Measurements from ENCODE around the gene APEX2. TPM values are rescaled to one million over a fixed set of nuclear protein-coding genes. Genes with fewer than 3 reads are reported as not detected.
"Not testable (repeated sequence)": the region's sequence is repeated elsewhere in the genome, so short reads cannot be mapped to it uniquely, and the experiment has no call there.

The APEX2 gene
- total RNA-seq, 1 donor from 2014 or later = 10.9 TPM

- no peak for TF ChIP-seq CTCF (IDR thresholded peaks at IDR 0.05)
- Mint-ChIP-seq H3K9me3 (ENCODE audit: low read depth) (peaks cover 36% of the 10 kb centered on the region), H3K4me1 (ENCODE audit: low read depth) (no peaks in the 10 kb centered on the region), H3K27me3 (ENCODE audit: low read depth) (peaks cover 1% of the 10 kb centered on the region), H3K27ac (ENCODE audit: unreplicated experiment) (no peak overlapping the region), H3K4me3 (ENCODE audit: unreplicated experiment) (no peak overlapping the region), H3K36me3 (ENCODE audit: low read depth) (no peaks in the 10 kb centered on the region)
- no peak for DNase-seq (ENCODE audit: low spot score)
These were observed 21.7 kb upstream of the APEX2 start for GRCh38 chrX:54978448-54978847.

GRCh38 chrX:54979432-54979831 lies 20.7 kb upstream of the APEX2 start:
- Mint-ChIP-seq H3K27ac (ENCODE audit: unreplicated experiment) (no peak overlapping the region), H3K4me3 (ENCODE audit: unreplicated experiment) (no peak overlapping the region)

GRCh38 chrX:54980334-54980733 lies 19.8 kb upstream of the APEX2 start:
- DNase-seq (ENCODE audit: low spot score) = no peak
- no peak overlapping the region for H3K4me3 Mint-ChIP-seq (ENCODE audit: unreplicated experiment)
- no peaks in the 10 kb centered on the region for H3K36me3 Mint-ChIP-seq (ENCODE audit: low read depth)
- no peaks in the 10 kb centered on the region for H3K4me1 Mint-ChIP-seq (ENCODE audit: low read depth)
- no peak for TF ChIP-seq CTCF (IDR thresholded peaks at IDR 0.05)
- no peak overlapping the region for H3K27ac Mint-ChIP-seq (ENCODE audit: unreplicated experiment)
- H3K27me3 Mint-ChIP-seq (ENCODE audit: low read depth) = peaks cover 1% of the 10 kb centered on the region
- H3K9me3 Mint-ChIP-seq (ENCODE audit: low read depth) = peaks cover 26% of the 10 kb centered on the region

More at GRCh38 chrX:54979432-54979831, 20.7 kb upstream of the APEX2 start:
- Mint-ChIP-seq H3K27me3 (ENCODE audit: low read depth) (peaks cover 1% of the 10 kb centered on the region), H3K9me3 (ENCODE audit: low read depth) (peaks cover 33% of the 10 kb centered on the region), H3K36me3 (ENCODE audit: low read depth) (no peaks in the 10 kb centered on the region), H3K4me1 (ENCODE audit: low read depth) (no peaks in the 10 kb centered on the region)
- TF ChIP-seq CTCF (IDR thresholded peaks at IDR 0.05) = no peak
- DNase-seq (ENCODE audit: low spot score) = no peak

GRCh38 chrX:54983306-54983705 lies 16.9 kb upstream of the APEX2 start:
- H3K9me3 Mint-ChIP-seq (ENCODE audit: low read depth) = peaks cover 20% of the 10 kb centered on the region
- not testable (repeated sequence) for H3K4me3 Mint-ChIP-seq (ENCODE audit: unreplicated experiment); H3K27me3 Mint-ChIP-seq (ENCODE audit: low read depth); H3K36me3 Mint-ChIP-seq (ENCODE audit: low read depth); H3K27ac Mint-ChIP-seq (ENCODE audit: unreplicated experiment); DNase-seq (ENCODE audit: low spot score); H3K4me1 Mint-ChIP-seq (ENCODE audit: low read depth)

- DNase-seq (ENCODE audit: low spot score) = no peak
- H3K27me3 Mint-ChIP-seq (ENCODE audit: low read depth) = no peaks in the 10 kb centered on the region
- TF ChIP-seq CTCF (IDR thresholded peaks at IDR 0.05) = no peak
- H3K4me1 Mint-ChIP-seq (ENCODE audit: low read depth) = no peaks in the 10 kb centered on the region
- peaks cover 8% of the 10 kb centered on the region for H3K9me3 Mint-ChIP-seq (ENCODE audit: low read depth)
- no peak overlapping the region for H3K4me3 Mint-ChIP-seq (ENCODE audit: unreplicated experiment)
- H3K36me3 Mint-ChIP-seq (ENCODE audit: low read depth) = no peaks in the 10 kb centered on the region
- H3K27ac Mint-ChIP-seq (ENCODE audit: unreplicated experiment) = no peak overlapping the region
These were observed 8.5 kb upstream of the APEX2 start for GRCh38 chrX:54991706-54992105.

- DNase-seq (ENCODE audit: low spot score) = no peak
- no peak overlapping the region for H3K27ac Mint-ChIP-seq (ENCODE audit: unreplicated experiment)
These were observed 7.1 kb upstream of the APEX2 start for GRCh38 chrX:54992911-54993622.

More at GRCh38 chrX:54992911-54993622, 7.1 kb upstream of the APEX2 start:
- no peaks in the 10 kb centered on the region for H3K36me3 Mint-ChIP-seq (ENCODE audit: low read depth)
- TF ChIP-seq CTCF (IDR thresholded peaks at IDR 0.05) = no peak
- H3K27me3 Mint-ChIP-seq (ENCODE audit: low read depth) = no peaks in the 10 kb centered on the region
- no peak overlapping the region for H3K4me3 Mint-ChIP-seq (ENCODE audit: unreplicated experiment)
- no peaks in the 10 kb centered on the region for H3K4me1 Mint-ChIP-seq (ENCODE audit: low read depth)
- peaks cover 5% of the 10 kb centered on the region for H3K9me3 Mint-ChIP-seq (ENCODE audit: low read depth)

All from chondrocyte (in vitro differentiated cells).